NCI-H510A treated with DMSO at 0.1 percent for 48 hours (cell line): Measurements from ENCODE around the gene CTBP2.
"Not testable (repeated sequence)": the region's sequence is repeated elsewhere in the genome, so short reads cannot be mapped to it uniquely, and the experiment has no call there.

ENCODE experiments used
- DNase-seq: peaks from one replicate; lab custom pipeline; 2025; lab: John Stamatoyannopoulos, UW

The CTBP2 gene

GRCh38 chr10:125158601-125159485, 1.5 kb downstream of the CTBP2 start:
- no peak for DNase-seq

- peak; percentile 38 for DNase-seq
These were observed 2.1 kb downstream of the CTBP2 start for GRCh38 chr10:125158275-125158600.

- DNase-seq = peak; percentile 67
These were observed 2.9 kb downstream of the CTBP2 start for GRCh38 chr10:125157505-125157904.

GRCh38 chr10:125156739-125157480, 3.5 kb downstream of the CTBP2 start:
- DNase-seq = peak; percentile 36

GRCh38 chr10:125156196-125156595, 4.2 kb downstream of the CTBP2 start:
- no peak for DNase-seq

- DNase-seq = no peak
These were observed 5.3 kb downstream of the CTBP2 start for GRCh38 chr10:125155101-125155500.

GRCh38 chr10:125154529-125154928, 5.8 kb downstream of the CTBP2 start:
- no peak for DNase-seq

GRCh38 chr10:125153703-125154490, 6.5 kb downstream of the CTBP2 start:
- no peak for DNase-seq

GRCh38 chr10:125152450-125153368, 7.7 kb downstream of the CTBP2 start:
- peak; percentile 24 for DNase-seq

- DNase-seq = peak; percentile 67
These were observed 8.6 kb downstream of the CTBP2 start for GRCh38 chr10:125151553-125152449.

GRCh38 chr10:125151170-125151552, 9.2 kb downstream of the CTBP2 start:
- no peak for DNase-seq

GRCh38 chr10:125150376-125151083, 9.8 kb downstream of the CTBP2 start:
- not testable (repeated sequence) for DNase-seq

GRCh38 chr10:125149680-125150047, 10.7 kb downstream of the CTBP2 start:
- peak; percentile 40 for DNase-seq

- peak; percentile 43 for DNase-seq
These were observed 11.2 kb downstream of the CTBP2 start for GRCh38 chr10:125149036-125149679.

- DNase-seq = no peak
These were observed 11.8 kb downstream of the CTBP2 start for GRCh38 chr10:125148528-125148927.

- DNase-seq = peak; percentile 38
These were observed 12.4 kb downstream of the CTBP2 start for GRCh38 chr10:125147971-125148439.

GRCh38 chr10:125146791-125147579, 13.4 kb downstream of the CTBP2 start:
- DNase-seq = peak; percentile 70

GRCh38 chr10:125145636-125146035, 14.7 kb downstream of the CTBP2 start:
- no peak for DNase-seq
